Kasumi-1 (cell line): ENCODE measurements around the gene GSG1L.

ENCODE experiments used
- DNase-seq, 2 experiments: peaks; one replicate each; lab custom pipeline; 2025; lab: John Stamatoyannopoulos, UW

GSG1L gene

GRCh38 chr16:28091656-28092055 lies 28.1 kb upstream of the GSG1L start:
- no peak for DNase-seq

- DNase-seq: no peak
Observed at GRCh38 chr16:28090646-28091377, 27.3 kb upstream of the GSG1L start.

GRCh38 chr16:28089992-28090365 lies 26.5 kb upstream of the GSG1L start:
- no peak for DNase-seq

- no peak for DNase-seq
Observed at GRCh38 chr16:28089205-28089991, 25.9 kb upstream of the GSG1L start.

GRCh38 chr16:28087675-28088300 lies 24.3 kb upstream of the GSG1L start:
- DNase-seq: no peak

- DNase-seq: no peak
Observed at GRCh38 chr16:28087140-28087660, 23.7 kb upstream of the GSG1L start.

GRCh38 chr16:28086186-28087139 lies 22.9 kb upstream of the GSG1L start:
- no peak for DNase-seq

- no peak for DNase-seq
Observed at GRCh38 chr16:28085389-28086171, 22.1 kb upstream of the GSG1L start.

- no peak for DNase-seq
Observed at GRCh38 chr16:28084209-28084608, 20.7 kb upstream of the GSG1L start.

- no peak for DNase-seq
Observed at GRCh38 chr16:28082624-28083023, 19.1 kb upstream of the GSG1L start.

GRCh38 chr16:28081391-28081968 lies 18.0 kb upstream of the GSG1L start:
- no peak for DNase-seq

GRCh38 chr16:28078261-28078660 lies 14.7 kb upstream of the GSG1L start:
- DNase-seq: no peak

- DNase-seq: no peak
Observed at GRCh38 chr16:28073836-28074235, 10.3 kb upstream of the GSG1L start.

- DNase-seq: no peak
Observed at GRCh38 chr16:28072087-28072486, 8.6 kb upstream of the GSG1L start.

GRCh38 chr16:28069971-28070794 lies 6.7 kb upstream of the GSG1L start:
- DNase-seq: no peak

GRCh38 chr16:28068976-28069375 lies 5.5 kb upstream of the GSG1L start:
- no peak for DNase-seq

- DNase-seq: no peak
Observed at GRCh38 chr16:28067604-28068379, 4.3 kb upstream of the GSG1L start.

- DNase-seq: no peak
Observed at GRCh38 chr16:28064706-28065249, 1.3 kb upstream of the GSG1L start.
